Measurements from ENCODE around the gene SLIT3.
A peak's percentile ranks its signal among the peaks of the same experiment; 100 is the strongest.

SLIT3 gene

GRCh38 chr5:169305366-169305765 lies 4.4 kb upstream of the SLIT3 start:
- no peak for DNase-seq
- Mint-ChIP-seq H3K9me3 (no peaks in the 10 kb centered on the region), H3K27ac (no peak overlapping the region), H3K4me1 (peaks cover 8% of the 10 kb centered on the region), H3K36me3 (no peaks in the 10 kb centered on the region), H3K4me3 (no peak overlapping the region), H3K27me3 (peaks cover 53% of the 10 kb centered on the region)
- CTCF ChIA-PET = no interaction called here

DNA sequence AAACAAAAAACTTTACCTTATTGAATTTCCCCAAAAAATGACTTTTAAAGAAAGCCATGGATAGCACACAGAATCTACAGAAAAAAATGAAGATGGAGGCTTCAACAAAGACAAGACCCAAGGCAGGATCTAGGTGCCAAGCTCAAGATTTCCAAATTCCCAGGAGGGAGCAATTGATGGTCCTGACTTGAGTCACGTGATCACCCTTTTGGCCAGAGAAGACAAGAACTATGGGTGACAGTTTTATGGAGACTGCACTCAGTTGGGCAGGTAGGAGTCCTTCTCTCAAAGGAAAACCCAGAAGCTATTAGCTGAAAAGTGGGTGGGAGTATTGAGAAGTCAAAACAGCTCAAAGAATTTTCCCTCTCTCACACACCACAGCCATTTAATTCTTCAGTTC lies 3.2 kb upstream of the SLIT3 start:
- peaks cover 65% of the 10 kb centered on the region for H3K27me3 Mint-ChIP-seq
- no peak for DNase-seq
- H3K4me3 Mint-ChIP-seq = no peak overlapping the region
- CTCF ChIA-PET = interaction anchor here (1.6 to 1.9 kb wide), 2 partner anchors 317 to 598 kb away, joined by 3 to 7 read pairs; no protein-coding TSS in a partner anchor
- H3K27ac Mint-ChIP-seq = no peak overlapping the region
- peaks cover 8% of the 10 kb centered on the region for H3K4me1 Mint-ChIP-seq
- no peaks in the 10 kb centered on the region for H3K9me3 Mint-ChIP-seq
- H3K36me3 Mint-ChIP-seq = no peaks in the 10 kb centered on the region

DNA sequence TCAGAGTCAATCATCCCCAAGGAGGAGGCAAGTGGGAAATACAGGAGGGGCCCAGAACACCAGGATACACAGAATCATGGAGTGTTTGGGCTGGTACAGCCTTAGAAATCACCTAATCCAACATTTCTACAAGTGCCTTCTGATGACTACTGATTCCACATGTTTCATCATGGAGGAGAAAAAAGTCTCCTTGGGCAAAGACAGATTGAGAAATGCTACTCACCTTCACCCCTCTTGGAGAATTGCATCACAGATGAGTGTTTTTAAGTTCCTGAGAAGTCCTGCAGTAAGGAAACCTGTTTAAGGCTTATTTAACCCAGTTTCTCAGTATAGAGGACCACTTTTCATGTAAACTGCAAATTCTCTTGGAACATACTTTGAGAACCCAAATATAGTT lies 2.2 kb upstream of the SLIT3 start:
- no peak for DNase-seq
- Mint-ChIP-seq H3K4me3 (no peak overlapping the region), H3K9me3 (no peaks in the 10 kb centered on the region), H3K36me3 (no peaks in the 10 kb centered on the region), H3K27ac (no peak overlapping the region), H3K4me1 (peaks cover 8% of the 10 kb centered on the region), H3K27me3 (peaks cover 73% of the 10 kb centered on the region)
- CTCF ChIA-PET = interaction anchor here (1.0 to 1.9 kb wide), 4 partner anchors 31 to 623 kb away, joined by 3 to 7 read pairs (median 5); no protein-coding TSS in a partner anchor

DNA sequence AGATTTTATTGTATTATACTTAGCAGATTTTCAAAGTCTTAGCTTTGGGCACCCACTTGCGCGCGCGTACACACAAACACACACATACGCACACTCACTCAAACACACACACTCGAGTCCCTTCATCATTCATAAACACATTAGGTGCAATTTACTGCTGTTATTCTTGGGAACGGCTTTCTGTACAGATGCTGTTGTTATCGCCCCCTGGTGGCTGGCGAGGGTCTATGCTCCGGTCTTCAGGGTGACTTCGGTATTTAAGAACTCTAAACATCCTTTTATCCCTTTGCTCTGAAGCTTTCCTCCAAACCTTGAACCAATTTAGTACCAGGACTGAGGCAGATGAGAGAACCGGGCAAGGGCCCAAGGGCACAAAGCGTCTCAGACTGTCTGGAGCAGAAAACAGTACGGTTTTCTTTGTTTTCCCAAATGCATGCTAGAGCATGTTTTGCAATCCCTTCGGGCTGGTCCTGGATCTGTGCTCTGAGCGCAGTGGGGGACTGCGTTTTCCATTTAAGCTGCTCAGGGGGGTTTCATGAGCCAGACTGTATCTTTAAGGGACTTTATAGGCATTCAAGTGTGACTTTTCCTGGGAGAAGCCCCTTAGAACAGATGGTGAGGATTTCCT lies 1.7 kb upstream of the SLIT3 start:
- H3K9me3 Mint-ChIP-seq = no peaks in the 10 kb centered on the region
- peaks cover 74% of the 10 kb centered on the region for H3K27me3 Mint-ChIP-seq
- H3K36me3 Mint-ChIP-seq = no peaks in the 10 kb centered on the region
- CTCF ChIA-PET = interaction anchor here (1.0 to 1.7 kb wide), 4 partner anchors 31 to 623 kb away, joined by 3 to 7 read pairs (median 4); no protein-coding TSS in a partner anchor
- no peak overlapping the region for H3K27ac Mint-ChIP-seq
- peak; percentile 69 for DNase-seq
- peaks cover 8% of the 10 kb centered on the region for H3K4me1 Mint-ChIP-seq
- H3K4me3 Mint-ChIP-seq = no peak overlapping the region

DNA sequence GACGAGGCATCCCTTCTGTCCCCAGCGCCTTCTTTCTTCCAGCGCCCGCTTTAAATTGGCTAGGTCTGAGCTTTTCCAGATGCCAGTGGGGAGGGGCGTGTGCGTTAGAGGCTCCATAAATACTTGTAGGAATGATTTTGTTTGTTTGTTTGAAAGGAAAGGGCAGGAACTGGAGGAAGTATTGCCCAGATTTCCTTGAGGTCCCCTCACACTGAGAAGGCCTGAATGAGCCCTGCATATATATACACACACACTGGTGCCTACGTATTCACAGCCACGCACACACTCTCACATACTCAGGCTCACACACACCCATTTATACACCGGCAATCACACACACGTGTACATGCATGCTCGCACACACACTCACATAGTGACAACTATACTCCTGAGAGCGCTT lies 1.0 kb upstream of the SLIT3 start:
- Mint-ChIP-seq H3K4me1 (peaks cover 8% of the 10 kb centered on the region), H3K27me3 (peaks cover 75% of the 10 kb centered on the region), H3K4me3 (no peak overlapping the region), H3K27ac (no peak overlapping the region), H3K9me3 (no peaks in the 10 kb centered on the region), H3K36me3 (no peaks in the 10 kb centered on the region)
- no peak for DNase-seq
- CTCF ChIA-PET = interaction anchor here (1.4 to 1.7 kb wide), 2 partner anchors 34 to 622 kb away, joined by 6 to 7 read pairs; no protein-coding TSS in a partner anchor

DNA sequence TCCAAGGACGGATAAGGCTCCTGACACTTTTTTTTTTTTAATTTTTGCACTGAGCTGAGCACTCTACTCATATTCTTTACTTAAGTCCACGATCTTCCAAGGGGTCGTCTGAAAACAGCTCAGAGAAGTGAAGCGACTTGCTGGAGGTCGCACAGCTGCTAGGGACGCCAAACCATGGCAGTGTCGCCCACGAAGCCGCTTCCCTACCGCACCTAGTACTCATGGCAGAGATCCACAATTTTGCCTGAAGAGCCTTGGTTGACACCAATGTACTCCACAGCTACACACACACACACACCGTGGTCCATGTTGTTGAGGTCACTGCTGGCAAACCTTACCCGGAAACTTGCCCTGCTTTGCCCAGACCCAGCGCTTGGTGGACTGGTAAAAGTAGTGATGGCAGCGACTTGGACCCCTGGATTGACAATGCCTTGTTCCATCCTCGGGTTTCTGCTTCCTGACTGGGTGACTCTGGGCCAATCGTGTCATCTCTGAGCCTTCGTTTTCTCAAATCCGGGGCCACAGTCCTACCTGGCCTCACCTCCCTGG lies 521 bp upstream of the SLIT3 start:
- peaks cover 80% of the 10 kb centered on the region for H3K27me3 Mint-ChIP-seq
- H3K9me3 Mint-ChIP-seq = no peaks in the 10 kb centered on the region
- no peak overlapping the region for H3K27ac Mint-ChIP-seq
- H3K4me1 Mint-ChIP-seq = peaks cover 8% of the 10 kb centered on the region
- no peak for DNase-seq
- no peaks in the 10 kb centered on the region for H3K36me3 Mint-ChIP-seq
- H3K4me3 Mint-ChIP-seq = no peak overlapping the region
- CTCF ChIA-PET = interaction anchor here (1.4 to 1.7 kb wide), 2 partner anchors 33 to 622 kb away, joined by 6 to 7 read pairs; no protein-coding TSS in a partner anchor

- H3K4me1 Mint-ChIP-seq = peaks cover 8% of the 10 kb centered on the region
- no peaks in the 10 kb centered on the region for H3K9me3 Mint-ChIP-seq
- H3K27ac Mint-ChIP-seq = no peak overlapping the region
- no peak for DNase-seq
- peaks cover 70% of the 10 kb centered on the region for H3K27me3 Mint-ChIP-seq
- H3K4me3 Mint-ChIP-seq = no peak overlapping the region
- no peaks in the 10 kb centered on the region for H3K36me3 Mint-ChIP-seq
- CTCF ChIA-PET = no interaction called here
These were observed 1.1 kb downstream of the SLIT3 start for GRCh38 chr5:169299663-169300467.

DNA sequence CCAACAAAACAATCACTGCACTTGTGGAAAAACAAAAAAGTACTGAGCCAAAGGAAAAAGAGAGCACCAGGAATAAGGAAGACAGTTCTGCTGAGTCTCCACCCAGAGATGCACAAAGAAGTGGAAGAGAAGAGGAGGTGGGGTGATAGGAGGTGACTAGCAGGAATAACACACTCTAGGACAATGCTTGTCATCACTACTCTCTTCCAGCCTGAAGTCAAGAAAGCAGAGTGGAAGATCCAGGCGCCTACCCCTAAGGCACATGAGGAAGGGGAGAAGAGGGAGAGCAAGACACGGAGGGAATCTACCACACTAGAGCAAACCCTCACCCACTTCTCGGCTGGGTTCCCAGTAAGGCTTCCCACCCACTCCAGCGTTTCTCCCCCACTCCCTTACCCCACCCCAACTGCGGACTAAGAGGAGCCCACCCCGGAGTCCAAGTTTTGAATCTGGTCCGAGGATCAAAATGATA lies 1.7 kb downstream of the SLIT3 start:
- Mint-ChIP-seq H3K4me3 (no peak overlapping the region), H3K27ac (no peak overlapping the region), H3K4me1 (peaks cover 8% of the 10 kb centered on the region), H3K27me3 (peaks cover 65% of the 10 kb centered on the region), H3K36me3 (no peaks in the 10 kb centered on the region), H3K9me3 (no peaks in the 10 kb centered on the region)
- CTCF ChIA-PET = no interaction called here
- DNase-seq = no peak

DNA sequence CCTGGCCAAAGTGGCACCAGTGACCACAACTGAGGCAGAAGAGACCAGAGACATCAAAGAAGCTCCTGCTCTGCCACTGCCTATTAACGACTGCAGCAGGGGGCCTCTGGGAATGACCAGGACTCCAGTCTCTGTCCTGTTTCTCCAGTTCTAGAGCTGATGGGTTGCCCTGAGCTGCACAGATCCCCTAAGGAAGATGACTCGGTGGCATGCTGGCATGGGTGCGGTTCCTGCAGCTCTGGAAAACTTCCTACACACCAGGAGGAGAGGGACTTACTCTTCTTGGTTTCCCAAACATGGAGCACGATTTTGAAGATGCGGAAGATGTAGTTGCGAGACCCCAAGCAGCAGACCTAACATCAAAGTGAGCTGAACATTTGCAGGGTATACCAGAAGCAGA lies 2.7 kb downstream of the SLIT3 start:
- CTCF ChIA-PET = no interaction called here
- peaks cover 56% of the 10 kb centered on the region for H3K27me3 Mint-ChIP-seq
- no peaks in the 10 kb centered on the region for H3K9me3 Mint-ChIP-seq
- H3K36me3 Mint-ChIP-seq = no peaks in the 10 kb centered on the region
- DNase-seq = no peak
- no peak overlapping the region for H3K4me3 Mint-ChIP-seq
- H3K4me1 Mint-ChIP-seq = peaks cover 8% of the 10 kb centered on the region
- H3K27ac Mint-ChIP-seq = no peak overlapping the region

DNA sequence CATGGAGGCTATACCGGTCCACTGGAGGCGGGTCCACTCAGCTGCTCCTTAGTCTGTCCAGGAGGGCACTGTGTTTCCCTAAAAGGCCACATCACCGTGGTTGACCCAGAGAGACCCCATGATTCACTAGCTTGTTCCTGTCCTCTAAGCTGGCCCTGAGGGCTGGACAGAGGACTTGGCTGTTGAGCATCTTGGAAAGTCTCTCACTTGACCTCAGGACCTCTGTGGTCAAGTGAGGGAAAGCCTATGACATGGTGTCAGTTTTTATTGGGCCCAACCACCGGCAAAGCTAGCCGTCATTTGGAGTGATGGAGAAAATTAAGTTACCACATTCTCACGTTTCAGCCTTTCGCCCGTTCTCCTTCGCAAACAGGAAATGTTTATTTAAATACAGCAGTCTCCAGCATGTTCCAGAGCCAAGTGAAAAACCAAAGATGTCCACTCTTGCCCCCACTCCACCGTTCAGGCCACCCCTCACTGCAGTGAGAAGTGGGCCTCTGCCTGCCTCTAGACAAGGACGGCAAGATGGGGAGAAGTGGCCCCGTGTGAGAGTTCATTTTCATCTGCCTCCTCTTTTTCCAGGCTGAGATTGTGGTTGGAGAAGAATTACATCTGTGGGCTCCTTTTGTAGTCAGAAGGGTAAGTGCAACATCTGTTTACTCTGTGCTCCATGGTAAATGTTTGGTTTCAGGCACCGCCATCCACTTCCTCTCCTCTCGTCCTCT lies 4.4 kb downstream of the SLIT3 start:
- Mint-ChIP-seq H3K36me3 (no peaks in the 10 kb centered on the region), H3K4me1 (peaks cover 2% of the 10 kb centered on the region), H3K27ac (no peak overlapping the region), H3K9me3 (no peaks in the 10 kb centered on the region), H3K4me3 (no peak overlapping the region), H3K27me3 (peaks cover 39% of the 10 kb centered on the region)
- CTCF ChIA-PET = no interaction called here
- DNase-seq = no peak

DNA sequence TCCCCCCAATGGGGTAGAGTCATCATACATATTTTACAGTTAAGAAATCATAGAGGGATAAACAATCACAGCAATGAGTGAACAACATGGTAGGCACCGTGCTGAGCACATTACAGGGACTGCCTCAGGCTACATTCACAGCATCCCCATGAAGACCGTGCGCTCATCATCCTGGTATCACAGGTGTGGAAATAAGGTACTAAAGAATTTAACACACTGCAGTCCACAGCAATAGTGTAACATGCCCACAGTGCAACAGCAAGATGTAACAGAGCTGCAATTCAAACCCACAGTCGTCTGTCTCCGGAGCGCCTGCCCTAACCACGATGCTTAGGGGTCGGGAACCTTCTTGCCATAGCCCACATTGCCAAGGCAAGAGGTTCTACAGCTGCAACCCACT lies 5.6 kb downstream of the SLIT3 start:
- DNase-seq = no peak
- no peaks in the 10 kb centered on the region for H3K4me1 Mint-ChIP-seq
- peaks cover 31% of the 10 kb centered on the region for H3K27me3 Mint-ChIP-seq
- no peak overlapping the region for H3K4me3 Mint-ChIP-seq
- no peaks in the 10 kb centered on the region for H3K36me3 Mint-ChIP-seq
- CTCF ChIA-PET = no interaction called here
- H3K27ac Mint-ChIP-seq = no peak overlapping the region
- no peaks in the 10 kb centered on the region for H3K9me3 Mint-ChIP-seq

- no peaks in the 10 kb centered on the region for H3K36me3 Mint-ChIP-seq
- no peaks in the 10 kb centered on the region for H3K4me1 Mint-ChIP-seq
- no peak overlapping the region for H3K27ac Mint-ChIP-seq
- no peaks in the 10 kb centered on the region for H3K9me3 Mint-ChIP-seq
- no peak for DNase-seq
- H3K27me3 Mint-ChIP-seq = peaks cover 24% of the 10 kb centered on the region
- no peak overlapping the region for H3K4me3 Mint-ChIP-seq
- CTCF ChIA-PET = no interaction called here
These were observed 6.3 kb downstream of the SLIT3 start for GRCh38 chr5:169294621-169295020.

DNA sequence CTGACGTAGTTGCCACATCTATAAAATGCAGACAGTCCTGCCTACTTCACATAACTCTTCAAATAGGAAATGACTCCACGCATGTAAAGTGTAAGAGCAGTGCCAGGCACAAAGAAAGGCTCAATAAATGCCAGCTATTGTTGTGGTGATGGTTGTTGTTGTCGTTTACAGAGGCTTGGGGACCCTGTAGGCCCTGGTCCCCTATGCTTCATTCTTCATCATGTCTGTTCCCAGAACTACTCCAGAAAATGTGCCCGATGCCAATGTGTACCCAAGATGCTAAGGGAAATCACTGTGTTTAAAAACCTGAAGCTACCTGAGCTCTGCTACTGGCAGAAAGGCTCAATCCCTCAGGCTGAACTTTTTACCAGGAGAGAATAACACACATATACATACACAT lies 9.1 kb downstream of the SLIT3 start:
- Mint-ChIP-seq H3K36me3 (no peaks in the 10 kb centered on the region), H3K4me1 (no peaks in the 10 kb centered on the region), H3K27me3 (peaks cover 8% of the 10 kb centered on the region), H3K4me3 (no peak overlapping the region), H3K9me3 (no peaks in the 10 kb centered on the region), H3K27ac (no peak overlapping the region)
- no peak for DNase-seq
- CTCF ChIA-PET = no interaction called here

DNA sequence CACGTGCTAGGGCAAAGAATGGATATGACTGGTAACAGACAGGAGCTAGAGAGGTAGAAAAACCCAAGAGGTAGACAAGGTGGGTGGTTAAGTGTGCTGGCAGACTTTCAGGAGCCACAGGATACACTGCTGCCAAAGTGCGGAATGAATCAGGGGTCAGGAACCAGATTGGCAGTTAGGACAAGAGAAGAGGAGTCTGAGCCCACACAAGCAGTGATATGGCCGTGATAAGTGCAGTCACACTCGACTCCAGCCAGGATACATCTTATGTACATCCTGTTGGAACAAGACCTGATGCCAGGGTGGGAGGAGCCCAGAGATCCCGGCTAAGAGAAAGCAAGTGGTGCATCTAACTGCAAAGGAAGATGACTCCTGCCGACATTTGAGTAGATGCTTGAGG lies 10.0 kb downstream of the SLIT3 start:
- no peak overlapping the region for H3K27ac Mint-ChIP-seq
- DNase-seq = no peak
- H3K27me3 Mint-ChIP-seq = peaks cover 4% of the 10 kb centered on the region
- no peaks in the 10 kb centered on the region for H3K9me3 Mint-ChIP-seq
- no peaks in the 10 kb centered on the region for H3K4me1 Mint-ChIP-seq
- H3K4me3 Mint-ChIP-seq = no peak overlapping the region
- CTCF ChIA-PET = no interaction called here
- no peaks in the 10 kb centered on the region for H3K36me3 Mint-ChIP-seq

Data from activated naive CD4-positive, alpha-beta T cell treated with anti-CD3 and anti-CD28 coated beads, Interleukin-2, amount 10 ng/mL, durations not matched to agents 7 days and 5 days (primary cell).